Measurements from ENCODE around the gene SPAG16. TPM values are rescaled to one million over a fixed set of nuclear protein-coding genes. Genes with fewer than 3 reads are reported as not detected.

The SPAG16 gene
- total RNA-seq, 1 experiment from 2014 or later, result 17.3 TPM

DNA sequence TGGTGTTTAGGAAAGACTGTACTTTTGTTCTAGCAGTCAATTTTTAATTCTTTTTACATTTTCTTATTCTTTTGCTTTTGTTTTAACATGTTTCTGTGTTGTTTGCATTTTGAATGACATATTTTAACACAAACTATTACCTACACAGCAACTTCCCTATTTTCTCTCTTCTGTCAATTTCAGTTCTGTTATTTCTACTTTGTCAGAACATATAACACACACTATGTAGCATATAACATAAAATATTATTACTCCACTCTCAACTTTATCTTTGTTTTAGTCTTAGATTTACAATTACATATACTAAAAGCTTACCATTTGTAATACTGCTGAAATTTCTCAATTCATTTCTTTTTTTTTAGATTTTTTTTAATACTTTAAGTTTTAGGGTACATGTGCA, 753.9 kb downstream of the SPAG16 start:
- Mint-ChIP-seq H3K4me1 (peaks cover 2 to 4% of the 10 kb centered on the region in 2 experiments; a peak in 3 of 4 replicates), H3K4me3 (no peak overlapping the region), H3K9me3 (peaks cover 12 to 15% of the 10 kb centered on the region in 2 experiments), H3K27me3 (ENCODE audit: low read depth) (no peaks in the 10 kb centered on the region), H3K36me3 (ENCODE audit: insufficient read depth in 1 of 3, low read depth in 3 of 3) (peaks cover 0 to 18% (median 2%) of the 10 kb centered on the region in 3 experiments; a peak in 3 of 7 replicates), H3K27ac (no peak overlapping the region)
- Histone ChIP-seq H4K5ac (ENCODE audit: insufficient read length, low read depth, low read length) (no peak overlapping the region), H2AK5ac (ENCODE audit: insufficient read length, low read length) (no peak overlapping the region), H3K27me3 (ENCODE audit: insufficient read depth, low read length) (no peaks in the 10 kb centered on the region), H2BK15ac (ENCODE audit: low read depth, low read length) (no peak overlapping the region), H2AFZ (ENCODE audit: low read length) (no peak overlapping the region), H3K79me1 (ENCODE audit: insufficient read depth, low read depth, low read length, poor library complexity, severe bottlenecking) (no peaks in the 10 kb centered on the region), H3K4me2 (ENCODE audit: insufficient read depth, insufficient read length, low read length) (no peak overlapping the region), H3K4ac (ENCODE audit: low read depth, low read length) (no peak overlapping the region), H3K79me2 (ENCODE audit: insufficient read depth, low read length) (no peaks in the 10 kb centered on the region), H3K9ac (ENCODE audit: extremely low read depth, insufficient read length, low read length) (no peak overlapping the region), H3K14ac (ENCODE audit: insufficient read depth, low read length) (no peak overlapping the region), H2BK120ac (ENCODE audit: low read depth, low read length, poor library complexity, severe bottlenecking) (no peak overlapping the region), H3K23me2 (ENCODE audit: insufficient read length, low read depth, low read length, poor library complexity, severe bottlenecking) (no peaks in the 10 kb centered on the region), H4K20me1 (ENCODE audit: control insufficient read depth, insufficient read depth, insufficient read length) (no peaks in the 10 kb centered on the region), H3K27ac (ENCODE audit: insufficient read length, low read depth, low read length) (no peak overlapping the region), H2BK20ac (ENCODE audit: low read depth, low read length, poor library complexity, severe bottlenecking) (no peak overlapping the region), H3T11ph (ENCODE audit: low read length) (no peak overlapping the region), H3K4me1 (ENCODE audit: insufficient read depth, low read length) (no peaks in the 10 kb centered on the region), H3K56ac (ENCODE audit: insufficient read length, low read depth, low read length) (no peak overlapping the region), H2BK5ac (ENCODE audit: insufficient read length, low read length) (no peak overlapping the region), H4K91ac (ENCODE audit: insufficient read length, low read depth, low read length) (no peak overlapping the region), H3K9me3 (ENCODE audit: control insufficient read depth, low read depth, low read length) (no peaks in the 10 kb centered on the region), H3K23ac (ENCODE audit: insufficient read length, low read depth, low read length) (no peak overlapping the region), H2BK12ac (ENCODE audit: insufficient read length, low read depth, low read length) (no peak overlapping the region), H3K18ac (ENCODE audit: insufficient read length, low read depth, low read length) (no peak overlapping the region), H4K8ac (replicated peaks; ENCODE audit: insufficient read length, low read depth, low read length) (no peak overlapping the region)
- TF ChIP-seq, protein P1, sequence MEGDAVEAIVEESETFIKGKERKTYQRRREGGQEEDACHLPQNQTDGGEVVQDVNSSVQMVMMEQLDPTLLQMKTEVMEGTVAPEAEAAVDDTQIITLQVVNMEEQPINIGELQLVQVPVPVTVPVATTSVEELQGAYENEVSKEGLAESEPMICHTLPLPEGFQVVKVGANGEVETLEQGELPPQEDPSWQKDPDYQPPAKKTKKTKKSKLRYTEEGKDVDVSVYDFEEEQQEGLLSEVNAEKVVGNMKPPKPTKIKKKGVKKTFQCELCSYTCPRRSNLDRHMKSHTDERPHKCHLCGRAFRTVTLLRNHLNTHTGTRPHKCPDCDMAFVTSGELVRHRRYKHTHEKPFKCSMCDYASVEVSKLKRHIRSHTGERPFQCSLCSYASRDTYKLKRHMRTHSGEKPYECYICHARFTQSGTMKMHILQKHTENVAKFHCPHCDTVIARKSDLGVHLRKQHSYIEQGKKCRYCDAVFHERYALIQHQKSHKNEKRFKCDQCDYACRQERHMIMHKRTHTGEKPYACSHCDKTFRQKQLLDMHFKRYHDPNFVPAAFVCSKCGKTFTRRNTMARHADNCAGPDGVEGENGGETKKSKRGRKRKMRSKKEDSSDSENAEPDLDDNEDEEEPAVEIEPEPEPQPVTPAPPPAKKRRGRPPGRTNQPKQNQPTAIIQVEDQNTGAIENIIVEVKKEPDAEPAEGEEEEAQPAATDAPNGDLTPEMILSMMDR (conservative IDR thresholded peaks at IDR 0.05), result no peak
- no peak for DNase-seq

All from H9 (cell line).